HepG2 (cell line): Measurements from ENCODE around the gene SMURF1.

Source experiments
- BCLAF1 ChIP-seq: fragments of 450-650 bp; IDR thresholded peaks from 2 replicates; pipeline ENCODE4 v1.6.1; 2017; ENCODE audit warnings: mild to moderate bottlenecking
- DNMT1 ChIP-seq: sonication (generic); formaldehyde crosslinking; IDR thresholded peaks from 2 replicates; pipeline ENCODE4 v1.5.1; 2020; ENCODE audit warnings: mild to moderate bottlenecking, missing genetic modification reagents
- EEA1 ChIP-seq: sonication (generic); formaldehyde crosslinking; IDR thresholded peaks from 2 replicates; pipeline ENCODE4 v1.5.1; 2020; ENCODE audit warnings: mild to moderate bottlenecking, missing genetic modification reagents, borderline replicate concordance
- GMEB1 ChIP-seq: sonication (generic); formaldehyde crosslinking; IDR thresholded peaks from 2 replicates; pipeline ENCODE4 v1.5.1; 2020; ENCODE audit warnings: missing genetic modification reagents, mild to moderate bottlenecking, borderline replicate concordance
- MXD1 ChIP-seq: sonication (generic); formaldehyde crosslinking; IDR thresholded peaks from 2 replicates; pipeline ENCODE4 v1.4.0; 2020; ENCODE audit warnings: mild to moderate bottlenecking, missing genetic modification reagents
- SAFB2 ChIP-seq: sonication (generic); formaldehyde crosslinking; IDR thresholded peaks from 2 replicates; pipeline ENCODE4 v1.5.1; 2020; ENCODE audit warnings: missing genetic modification reagents, low read depth, mild to moderate bottlenecking, borderline replicate concordance
- SP2 ChIP-seq: sonication (generic); formaldehyde crosslinking; IDR thresholded peaks from 2 replicates; pipeline ENCODE4 v1.5.1; 2020; ENCODE audit warnings: mild to moderate bottlenecking, missing genetic modification reagents
- SUZ12 ChIP-seq: fragments of 150-350 bp; IDR thresholded peaks from 2 replicates; pipeline ENCODE4 v1.6.1; 2014; ENCODE audit warnings: low read depth, low read length
- ZBTB49 ChIP-seq: sonication (generic); formaldehyde crosslinking; IDR thresholded peaks from 2 replicates; pipeline ENCODE4 v1.4.0; 2020; ENCODE audit warnings: missing genetic modification reagents, borderline replicate concordance
- ZNF281 ChIP-seq: sonication (generic); formaldehyde crosslinking; IDR thresholded peaks from 2 replicates; pipeline ENCODE4 v1.4.0; 2020; ENCODE audit warnings: missing genetic modification reagents, borderline replicate concordance
- ZNF282 ChIP-seq: fragments of 450-650 bp; IDR thresholded peaks from 2 replicates; pipeline ENCODE4 v1.6.1; 2018; ENCODE audit not compliant: partially characterized antibody

GRCh38 chr7:99035723-99036545 is 108.0 kb downstream of the SMURF1 start:
- TF ChIP-seq EEA1 (CRISPR knock-in tag) (no peak), ZNF282 (no peak), SAFB2 (no peak), MXD1 (CRISPR knock-in tag) (no peak), SUZ12 (no peak), GMEB1 (CRISPR knock-in tag) (no peak), ZNF281 (CRISPR knock-in tag) (no peak), SP2 (CRISPR knock-in tag) (no peak), DNMT1 (no peak), ZBTB49 (CRISPR knock-in tag) (no peak), BCLAF1 (no peak)
